Spleen (tissue), 11 donors: ENCODE measurements around the gene MTFR1L. TPM values are rescaled to one million over a fixed set of nuclear protein-coding genes. Genes with fewer than 3 reads are reported as not detected.

Experiments
- DNase-seq: peaks from one replicate; pipeline ENCODE4 v3.0.0-alpha.2; 2020
- H3K27ac ChIP-seq, 8 donors: fragments of 200-600 bp; sonication (generic) in 7 of 8; 1 replicate in 4 of 8; 2 replicates in 4 of 8; pipeline versions ENCODE4 v1.5.0 to v1.8.0; 2016 to 2021; ENCODE audit warnings: inconsistent platforms in 4 of 8, mild to moderate bottlenecking in 4 of 8, moderate library complexity in 1 of 8
- H3K27me3 ChIP-seq, 7 donors: fragments of 200-600 bp; sonication (generic) in 6 of 7; replicated peaks in 1 of 7; 1 replicate in 4 of 7; 2 replicates in 3 of 7; pipeline versions ENCODE4 v1.5.0 to v1.8.0; 2016 to 2021; ENCODE audit warnings: inconsistent platforms in 3 of 7, mild to moderate bottlenecking in 1 of 7
- H3K36me3 ChIP-seq, 6 donors: fragments of 200-600 bp; sonication (generic) in 5 of 6; 1 replicate in 4 of 6; 2 replicates in 2 of 6; pipeline versions ENCODE4 v1.5.0 to v1.8.0; 2016 to 2021; ENCODE audit warnings: inconsistent platforms in 2 of 6
- H3K4me1 ChIP-seq, 6 donors: fragments of 200-600 bp; sonication (generic) in 5 of 6; 1 replicate in 3 of 6; 2 replicates in 3 of 6; pipeline versions ENCODE4 v1.5.0 to v1.8.0; 2016 to 2021; ENCODE audit warnings: inconsistent platforms in 3 of 6
- H3K4me3 ChIP-seq, 8 donors: fragments of 200-600 bp; sonication (generic) in 7 of 8; 1 replicate in 4 of 8; 2 replicates in 4 of 8; pipeline versions ENCODE4 v1.5.0 to v1.8.0; 2016 to 2021; ENCODE audit warnings: inconsistent platforms in 4 of 8, mild to moderate bottlenecking in 4 of 8, moderate library complexity in 2 of 8
- H3K9me3 ChIP-seq, 8 donors: fragments of 200-600 bp; sonication (generic) in 7 of 8; 1 replicate in 4 of 8; 2 replicates in 4 of 8; pipeline versions ENCODE4 v1.5.0 to v1.8.0; 2016 to 2021; ENCODE audit warnings: inconsistent platforms in 4 of 8
- POLR2A ChIP-seq, 3 donors: fragments of 450-650 bp; IDR thresholded peaks; one replicate each; pipeline ENCODE4 v1.5.1; 2017; ENCODE audit warnings: antibody characterized with exemption in 3 of 3, mild to moderate bottlenecking in 1 of 3
- POLR2AphosphoS5 ChIP-seq, 3 donors: sonication (generic); formaldehyde crosslinking; IDR thresholded peaks; one replicate each; pipeline ENCODE4 v1.5.1; 2017; ENCODE audit warnings: antibody characterized with exemption in 3 of 3
- WGBS, 5 donors: extraction: QIAGEN DNeasy Blood & Tissue Kit in 3 of 5; methylation state at CpG; one replicate each; pipeline versions ENCODE4 v1.1.5 to v1.1.7; 2013 to 2018; 5-methylcytosine and 5-hydroxymethylcytosine counted together
- intact Hi-C: fragments of 100-400 bp; cut with DNase I; formaldehyde crosslinking; loops from one replicate; pipeline ENCODE4 v1.15.0; 2023; ENCODE audit warnings: low total_unique reads
- polyA plus RNA-seq, 3 donors: library from polyadenylated mRNA; stranded (reverse); fragments of 200-250 nt; gene quantifications; one replicate each; pipeline ENCODE4 v1.2.1, GENCODE V29; 2013
- total RNA-seq, 7 donors: library from RNA; depleted of rRNA in 3 of 7; stranded (reverse); fragments of >200 nt in 3 of 7; fragmentation: NEBNext Ultra II Directional in 4 of 7; extraction: Animal tissue kit (Norgen Biotek cat#: 25700) in 4 of 7; gene quantifications; one replicate each; pipeline versions ENCODE4 v1.1.0 to v1.2.1, GENCODE V29; 2016 to 2021
- TF ChIP-seq, protein P1 (sequence below), 11 experiments: fragments of 200-600 bp in 7 of 11; fragments of 450-650 bp in 4 of 11; sonication (generic) in 4 of 11; IDR thresholded peaks in 8 of 11; conservative IDR thresholded peaks in 3 of 11; 1 replicate in 7 of 11; 2 replicates in 4 of 11; pipeline versions ENCODE4 v1.4.0 to v1.8.0; 2016 to 2021; ENCODE audit warnings: antibody characterized with exemption in 11 of 11, inconsistent platforms in 4 of 11, mild to moderate bottlenecking in 1 of 11
- donor health status: healthy with polysubstance abuse.
- donor health status: DM: no; HTN: no; CAD: no; lungs with moderate emphysema.
- donor health status: DM: no; HTN: no; CAD: no.
- donor health status: Bipolar disorder and iron deficiency.
- donor health status: healthy.
- donor health status: DM: no; HTN: no; CAD: no.
- donor health status: DM: yes; HTN: yes; CAD: no.

MTFR1L gene
- total and polyA plus RNA-seq, 10 donors: 32.1 to 74.7 (median 50.3) TPM

DNA sequence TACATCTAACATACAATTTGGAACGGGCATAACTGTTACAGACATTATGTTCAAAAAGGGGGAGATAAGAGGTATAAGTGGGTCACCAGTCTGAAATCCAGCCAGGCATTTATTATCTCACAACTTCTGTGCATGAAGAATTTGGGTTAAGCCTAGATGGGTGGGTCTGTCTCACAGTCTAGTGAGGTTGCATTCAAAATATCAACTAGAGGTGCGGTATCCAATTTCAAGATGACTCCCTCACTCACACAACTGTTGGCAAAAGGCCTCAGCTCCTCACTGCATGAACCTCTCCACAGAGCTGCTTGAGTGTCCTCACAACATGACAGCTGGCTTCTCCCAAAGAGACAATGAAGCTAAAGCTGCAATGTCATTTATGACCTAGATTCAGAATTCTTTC, 34.8 kb downstream of the MTFR1L start:
- 91 to 95% (median 94%) methylated on average over 2 of the region's 2 CpGs for WGBS, 5 donors
- H3K27ac ChIP-seq: no peak overlapping the region
- no peak for DNase-seq
- H3K36me3 ChIP-seq: no peaks in the 10 kb centered on the region
- TF ChIP-seq, protein P1, sequence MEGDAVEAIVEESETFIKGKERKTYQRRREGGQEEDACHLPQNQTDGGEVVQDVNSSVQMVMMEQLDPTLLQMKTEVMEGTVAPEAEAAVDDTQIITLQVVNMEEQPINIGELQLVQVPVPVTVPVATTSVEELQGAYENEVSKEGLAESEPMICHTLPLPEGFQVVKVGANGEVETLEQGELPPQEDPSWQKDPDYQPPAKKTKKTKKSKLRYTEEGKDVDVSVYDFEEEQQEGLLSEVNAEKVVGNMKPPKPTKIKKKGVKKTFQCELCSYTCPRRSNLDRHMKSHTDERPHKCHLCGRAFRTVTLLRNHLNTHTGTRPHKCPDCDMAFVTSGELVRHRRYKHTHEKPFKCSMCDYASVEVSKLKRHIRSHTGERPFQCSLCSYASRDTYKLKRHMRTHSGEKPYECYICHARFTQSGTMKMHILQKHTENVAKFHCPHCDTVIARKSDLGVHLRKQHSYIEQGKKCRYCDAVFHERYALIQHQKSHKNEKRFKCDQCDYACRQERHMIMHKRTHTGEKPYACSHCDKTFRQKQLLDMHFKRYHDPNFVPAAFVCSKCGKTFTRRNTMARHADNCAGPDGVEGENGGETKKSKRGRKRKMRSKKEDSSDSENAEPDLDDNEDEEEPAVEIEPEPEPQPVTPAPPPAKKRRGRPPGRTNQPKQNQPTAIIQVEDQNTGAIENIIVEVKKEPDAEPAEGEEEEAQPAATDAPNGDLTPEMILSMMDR (IDR thresholded peaks at IDR 0.05 in 8 of 11, conservative IDR thresholded peaks at IDR 0.05 in 3 of 11): no peak
- no peak for TF ChIP-seq POLR2A (IDR thresholded peaks at IDR 0.05)
- no peak for TF ChIP-seq POLR2AphosphoS5 (IDR thresholded peaks at IDR 0.05)
- intact Hi-C loops: no loop called here
- H3K4me1 ChIP-seq: peaks cover 5 to 16% (median 10%) of the 10 kb centered on the region in 6 donors
- no peak overlapping the region for H3K4me3 ChIP-seq
- H3K27me3 ChIP-seq: no peaks in the 10 kb centered on the region
- no peaks in the 10 kb centered on the region for H3K9me3 ChIP-seq

DNA sequence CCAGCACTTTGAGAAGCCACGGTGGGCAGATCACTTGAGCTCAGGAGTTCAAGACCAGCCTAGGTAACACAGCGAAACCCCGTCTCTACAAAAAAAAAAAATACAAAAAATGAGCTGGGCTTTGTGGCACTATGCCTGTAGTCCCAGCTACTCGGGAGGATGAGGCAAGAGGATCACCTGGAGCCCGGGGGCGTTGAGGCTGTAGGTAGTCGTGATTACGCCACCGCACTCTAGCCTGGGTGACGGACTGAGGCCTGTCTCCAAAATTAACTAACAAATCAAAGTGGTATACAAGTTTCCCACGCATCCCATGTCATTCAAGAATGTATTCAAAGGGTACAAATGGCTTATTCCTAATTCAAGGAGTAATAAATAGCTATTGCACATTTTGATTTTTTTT, 37.1 kb downstream of the MTFR1L start:
- Histone ChIP-seq H3K27me3 (no peaks in the 10 kb centered on the region), H3K4me3 (no peak overlapping the region), H3K4me1 (peaks cover 12 to 39% (median 31%) of the 10 kb centered on the region in 6 donors), H3K9me3 (no peaks in the 10 kb centered on the region), H3K27ac (no peak overlapping the region), H3K36me3 (no peaks in the 10 kb centered on the region)
- DNase-seq: no peak
- no peak for TF ChIP-seq POLR2AphosphoS5 (IDR thresholded peaks at IDR 0.05)
- TF ChIP-seq, protein P1 (IDR thresholded peaks at IDR 0.05 in 8 of 11, conservative IDR thresholded peaks at IDR 0.05 in 3 of 11): no peak
- TF ChIP-seq POLR2A (IDR thresholded peaks at IDR 0.05): no peak
- intact Hi-C loops: no loop called here
- 89 to 92% (median 91%) methylated on average over 11 of the region's 11 CpGs for WGBS, 5 donors

DNA sequence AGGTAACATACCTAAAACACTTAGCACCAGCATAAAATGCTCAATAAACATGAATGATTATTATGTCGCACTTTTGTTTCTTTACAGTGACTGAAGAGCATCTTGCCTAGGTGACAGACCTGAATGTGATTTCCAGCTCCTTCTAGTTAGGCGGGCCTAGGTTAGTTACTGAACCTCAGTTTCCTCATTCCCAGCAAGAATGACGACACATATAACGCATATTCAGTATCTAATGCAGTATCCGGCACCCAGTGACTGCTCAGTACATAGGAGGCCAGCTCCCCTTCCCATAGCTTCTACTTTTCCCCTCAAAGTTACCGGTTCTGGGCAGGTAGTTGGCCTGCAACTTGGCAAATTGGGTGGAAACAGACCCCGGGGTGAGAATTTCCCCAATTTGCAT, 38.7 kb downstream of the MTFR1L start:
- Histone ChIP-seq H3K27me3 (no peaks in the 10 kb centered on the region), H3K27ac (peak overlapping the region in 1 of 8 donors; percentile 91), H3K36me3 (peaks cover 0 to 14% (median 10%) of the 10 kb centered on the region in 6 donors), H3K9me3 (no peaks in the 10 kb centered on the region), H3K4me3 (peak overlapping the region in 5 of 8 donors; percentile 50 to 67 (median 52)), H3K4me1 (peaks cover 12 to 43% (median 33%) of the 10 kb centered on the region in 6 donors)
- TF ChIP-seq POLR2A (IDR thresholded peaks at IDR 0.05) (no peak), POLR2AphosphoS5 (IDR thresholded peaks at IDR 0.05) (no peak)
- TF ChIP-seq, protein P1 (IDR thresholded peaks at IDR 0.05 in 8 of 11, conservative IDR thresholded peaks at IDR 0.05 in 3 of 11): no peak
- intact Hi-C loops: no loop called here
- no peak for DNase-seq
- 37 to 61% (median 47%) methylated on average over 7 of the region's 7 CpGs for WGBS, 5 donors

GRCh38 chr1:25858906-25859789, 39.4 kb downstream of the MTFR1L start, which contains the start of gene AUNIP:
AUNIP (minus strand) TSS chr1:25859457; CDS start chr1:25859357, 100 bp downstream.
- intact Hi-C loops: no loop called here
- peak; percentile 94 to 97 (median 96) for TF ChIP-seq POLR2AphosphoS5 (IDR thresholded peaks at IDR 0.05)
- TF ChIP-seq POLR2A (IDR thresholded peaks at IDR 0.05): peak in 1 of 3 donors; percentile 70
- TF ChIP-seq, protein P1 (IDR thresholded peaks at IDR 0.05 in 8 of 11, conservative IDR thresholded peaks at IDR 0.05 in 3 of 11): peak in 2 of 11 experiments; percentile 26 to 37
- H3K27ac ChIP-seq: peak within 1 kb of the TSS; percentile 32 to 91 (median 86)
- H3K27me3 ChIP-seq: no peaks in the 10 kb centered on the region
- no peaks in the 10 kb centered on the region for H3K9me3 ChIP-seq
- 1 to 2% (median 1%) methylated on average over 57 to 77 of the region's 77 CpGs for WGBS, 5 donors
- peaks cover 12 to 43% (median 33%) of the 10 kb centered on the region in 6 donors for H3K4me1 ChIP-seq
- H3K4me3 ChIP-seq: peak within 1 kb of the TSS; percentile 2 to 67 (median 50)
- peak; percentile 97 for DNase-seq
- H3K36me3 ChIP-seq: peaks cover 0 to 20% (median 10%) of the 10 kb centered on the region in 6 donors
